NCI-H510A (cell line): ENCODE measurements around the gene ALPG.
"Not testable (repeated sequence)": the region's sequence is repeated elsewhere in the genome, so short reads cannot be mapped to it uniquely, and the experiment has no call there.

Source experiments
- DNase-seq: peaks from one replicate; lab custom pipeline; 2025; lab: John Stamatoyannopoulos, UW

ALPG gene

GRCh38 chr2:232406556-232407310, at the start of gene ALPG:
ALPG (plus strand) TSS chr2:232406844; CDS start chr2:232406895, 51 bp downstream.
- no peak for DNase-seq

GRCh38 chr2:232361646-232362045, 45.0 kb upstream of the ALPG start:
- no peak for DNase-seq

GRCh38 chr2:232362174-232362900, 44.3 kb upstream of the ALPG start:
- DNase-seq, result peak; percentile 88

GRCh38 chr2:232363064-232363783, 43.4 kb upstream of the ALPG start:
- DNase-seq, result not testable (repeated sequence)

- DNase-seq, result no peak
Observed at GRCh38 chr2:232363784-232364615, 42.6 kb upstream of the ALPG start.

- DNase-seq, result not testable (repeated sequence)
Observed at GRCh38 chr2:232364806-232365594, 41.6 kb upstream of the ALPG start.

- peak; percentile 69 for DNase-seq
Observed at GRCh38 chr2:232365621-232366321, 40.9 kb upstream of the ALPG start.

GRCh38 chr2:232366461-232366860, 40.2 kb upstream of the ALPG start:
- DNase-seq, result not testable (repeated sequence)

GRCh38 chr2:232367016-232367415, 39.6 kb upstream of the ALPG start:
- DNase-seq, result no peak

GRCh38 chr2:232367591-232368233, 38.9 kb upstream of the ALPG start:
- DNase-seq, result no peak

- no peak for DNase-seq
Observed at GRCh38 chr2:232368311-232368731, 38.3 kb upstream of the ALPG start.

- no peak for DNase-seq
Observed at GRCh38 chr2:232369126-232369951, 37.3 kb upstream of the ALPG start.

GRCh38 chr2:232370007-232370406, 36.6 kb upstream of the ALPG start:
- DNase-seq, result not testable (repeated sequence)

- peak; percentile 74 for DNase-seq
Observed at GRCh38 chr2:232372231-232373208, 34.1 kb upstream of the ALPG start.

- DNase-seq, result no peak
Observed at GRCh38 chr2:232374356-232374755, 32.3 kb upstream of the ALPG start.

- no peak for DNase-seq
Observed at GRCh38 chr2:232375164-232375563, 31.5 kb upstream of the ALPG start.

- DNase-seq, result no peak
Observed at GRCh38 chr2:232376260-232376659, 30.4 kb upstream of the ALPG start.

- no peak for DNase-seq
Observed at GRCh38 chr2:232376713-232377112, 29.9 kb upstream of the ALPG start.
